CD4-positive, alpha-beta memory T cell (primary cell): ENCODE data around the gene MFAP4. TPM values are rescaled to one million over a fixed set of nuclear protein-coding genes. Genes with fewer than 3 reads are reported as not detected.

ENCODE experiments used
- CTCF ChIA-PET: fragments of 350-600 bp; sonication (Branson Sonifier 250); formaldehyde crosslinking; loops from one replicate; lab custom pipeline; 2021; ENCODE audit warnings: inconsistent platforms; ENCODE audit not compliant: partially characterized antibody; lab: Charles Lee
- POLR2A ChIA-PET: fragments of 350-600 bp; sonication (Branson Sonifier 250); formaldehyde crosslinking; loops from one replicate; lab custom pipeline; 2021; ENCODE audit not compliant: partially characterized antibody; lab: Charles Lee
- DNase-seq, 5 donors: peaks; one replicate each; pipeline versions ENCODE4 v3.0.0 to v3.0.0-alpha.2; 2020 to 2022; ENCODE audit warnings: mixed read lengths in 1 of 5
- H3K27ac ChIP-seq: one replicate; pipeline ENCODE4 v1.7.0; 2013; ENCODE audit warnings: low read depth, low read length
- H3K27me3 ChIP-seq: 2 replicates; pipeline ENCODE4 v1.7.0; 2013; ENCODE audit warnings: mild to moderate bottlenecking, low read length, moderate library complexity; ENCODE audit not compliant: insufficient read depth
- H3K36me3 ChIP-seq: 2 replicates; pipeline ENCODE4 v1.7.0; 2013; ENCODE audit warnings: mild to moderate bottlenecking, low read length, moderate library complexity; ENCODE audit not compliant: insufficient read depth
- H3K4me1 ChIP-seq: 2 replicates; pipeline ENCODE4 v1.7.0; 2013; ENCODE audit warnings: mild to moderate bottlenecking, low read length, moderate library complexity; ENCODE audit not compliant: insufficient read depth
- H3K4me3 ChIP-seq, 2 donors: one replicate each; pipeline ENCODE4 v1.7.0; 2013; ENCODE audit warnings: low read length in 2 of 2, mild to moderate bottlenecking in 1 of 2
- H3K9me3 ChIP-seq, 2 donors: one replicate each; pipeline ENCODE4 v1.7.0; 2013; ENCODE audit warnings: low read length in 2 of 2, control low read depth in 1 of 2; ENCODE audit not compliant: control insufficient read depth in 1 of 2
- H3K27ac Mint-ChIP-seq, 7 donors: one replicate each; pipeline ENCODE4 v1.8.0; 2020 to 2021; ENCODE audit warnings: mixed read lengths in 7 of 7, mild to moderate bottlenecking in 6 of 7, inconsistent platforms in 3 of 7, moderate library complexity in 3 of 7
- H3K27me3 Mint-ChIP-seq, 2 donors: one replicate each; pipeline ENCODE4 v1.8.0; 2020 to 2021; ENCODE audit warnings: mixed read lengths in 2 of 2
- H3K36me3 Mint-ChIP-seq, 2 donors: one replicate each; pipeline ENCODE4 v1.8.0; 2020 to 2021; ENCODE audit warnings: mixed read lengths in 2 of 2, inconsistent platforms in 1 of 2, mild to moderate bottlenecking in 1 of 2
- H3K4me1 Mint-ChIP-seq, 4 donors: one replicate each; pipeline ENCODE4 v1.8.0; 2020 to 2021; ENCODE audit warnings: mixed read lengths in 4 of 4, mild to moderate bottlenecking in 1 of 4
- H3K4me3 Mint-ChIP-seq, 8 donors: one replicate each; pipeline ENCODE4 v1.8.0; 2020 to 2021; ENCODE audit warnings: mixed read lengths in 8 of 8, mild to moderate bottlenecking in 7 of 8, moderate library complexity in 6 of 8, inconsistent platforms in 3 of 8
- H3K9me3 Mint-ChIP-seq, 8 donors: one replicate each; pipeline ENCODE4 v1.8.0; 2020 to 2021; ENCODE audit warnings: mixed read lengths in 8 of 8, mild to moderate bottlenecking in 5 of 8, inconsistent platforms in 3 of 8, moderate library complexity in 1 of 8
- intact Hi-C: fragments of 100-400 bp; cut with micrococcal nuclease; formaldehyde crosslinking; loops from one replicate; pipeline ENCODE4 v1.15.1; 2023
- polyA plus RNA-seq, 2 donors: library from polyadenylated mRNA; unstranded; fragments of 300-500 nt; fragmentation: Illumina TruSeq; gene quantifications; one replicate each; pipeline ENCODE4 v1.2.3, GENCODE V29; 2021
- total RNA-seq, 2 experiments: library from RNA; stranded (reverse); gene quantifications; one replicate each; pipeline ENCODE4 v1.2.3, GENCODE V29; 2021

Gene MFAP4
- total and polyA plus RNA-seq, 4 experiments from 2014 or later: not detected

GRCh38 chr17:19402171-19402570, 15.2 kb upstream of the MFAP4 start:
- Mint-ChIP-seq H3K4me3 (no peak overlapping the region), H3K36me3 (no peaks in the 10 kb centered on the region), H3K27me3 (peaks cover 2 to 3% of the 10 kb centered on the region in 2 donors), H3K9me3 (no peaks in the 10 kb centered on the region), H3K27ac (no peak overlapping the region), H3K4me1 (no peaks in the 10 kb centered on the region)
- Histone ChIP-seq H3K27me3 (no peaks in the 10 kb centered on the region), H3K36me3 (no peaks in the 10 kb centered on the region), H3K9me3 (no peaks in the 10 kb centered on the region), H3K4me3 (no peak overlapping the region), H3K27ac (no peak overlapping the region), H3K4me1 (no peaks in the 10 kb centered on the region)
- CTCF ChIA-PET: no interaction called here
- intact Hi-C loops: no loop called here
- POLR2A ChIA-PET: no interaction called here
- no peak for DNase-seq

- Mint-ChIP-seq H3K4me1 (no peaks in the 10 kb centered on the region), H3K27ac (no peak overlapping the region), H3K9me3 (no peaks in the 10 kb centered on the region), H3K27me3 (peaks cover 2 to 3% of the 10 kb centered on the region in 2 donors), H3K36me3 (no peaks in the 10 kb centered on the region), H3K4me3 (no peak overlapping the region)
- ChIA-PET CTCF (no interaction called here), POLR2A (no interaction called here)
- DNase-seq: no peak
- intact Hi-C loops: no loop called here
- no peaks in the 10 kb centered on the region for H3K36me3 ChIP-seq
- H3K4me1 ChIP-seq: no peaks in the 10 kb centered on the region
- H3K9me3 ChIP-seq: no peaks in the 10 kb centered on the region
- H3K27me3 ChIP-seq: no peaks in the 10 kb centered on the region
- H3K4me3 ChIP-seq: no peak overlapping the region
- H3K27ac ChIP-seq: no peak overlapping the region
These were observed 14.5 kb upstream of the MFAP4 start for GRCh38 chr17:19401321-19402010.

- no peaks in the 10 kb centered on the region for H3K36me3 ChIP-seq
- no peaks in the 10 kb centered on the region for H3K27me3 ChIP-seq
- Mint-ChIP-seq H3K4me1 (no peaks in the 10 kb centered on the region), H3K27me3 (peaks cover 2 to 3% of the 10 kb centered on the region in 2 donors), H3K4me3 (no peak overlapping the region), H3K27ac (no peak overlapping the region), H3K36me3 (no peaks in the 10 kb centered on the region), H3K9me3 (no peaks in the 10 kb centered on the region)
- H3K4me1 ChIP-seq: no peaks in the 10 kb centered on the region
- no peak for DNase-seq
- H3K27ac ChIP-seq: no peak overlapping the region
- CTCF ChIA-PET: interaction anchor here (1.8 kb wide), 1 partner anchor 38 kb away, joined by 4 read pairs; the partner anchor contains the start of gene B9D1
- no peaks in the 10 kb centered on the region for H3K9me3 ChIP-seq
- H3K4me3 ChIP-seq: no peak overlapping the region
- intact Hi-C loops: no loop called here
- POLR2A ChIA-PET: no interaction called here
These were observed 12.9 kb upstream of the MFAP4 start for GRCh38 chr17:19399750-19400450.

- no peak overlapping the region for H3K27ac ChIP-seq
- DNase-seq: no peak
These were observed 11.6 kb upstream of the MFAP4 start for GRCh38 chr17:19398301-19399181.

GRCh38 chr17:19397556-19398041, 10.6 kb upstream of the MFAP4 start:
- ChIA-PET POLR2A (no interaction called here), CTCF (no interaction called here)
- H3K27ac ChIP-seq: no peak overlapping the region
- H3K27me3 ChIP-seq: no peaks in the 10 kb centered on the region
- DNase-seq: no peak
- Mint-ChIP-seq H3K27me3 (peaks cover 0 to 3% of the 10 kb centered on the region in 2 donors), H3K4me1 (no peaks in the 10 kb centered on the region), H3K9me3 (no peaks in the 10 kb centered on the region), H3K36me3 (no peaks in the 10 kb centered on the region), H3K27ac (no peak overlapping the region), H3K4me3 (no peak overlapping the region)
- no peaks in the 10 kb centered on the region for H3K36me3 ChIP-seq
- intact Hi-C loops: no loop called here
- no peaks in the 10 kb centered on the region for H3K9me3 ChIP-seq
- no peak overlapping the region for H3K4me3 ChIP-seq
- H3K4me1 ChIP-seq: no peaks in the 10 kb centered on the region

More at GRCh38 chr17:19398301-19399181, 11.6 kb upstream of the MFAP4 start:
- H3K27ac Mint-ChIP-seq: no peak overlapping the region
- ChIA-PET CTCF (no interaction called here), POLR2A (no interaction called here)
- no peaks in the 10 kb centered on the region for H3K4me1 Mint-ChIP-seq
- no peaks in the 10 kb centered on the region for H3K4me1 ChIP-seq
- H3K36me3 Mint-ChIP-seq: no peaks in the 10 kb centered on the region
- H3K36me3 ChIP-seq: no peaks in the 10 kb centered on the region
- H3K27me3 Mint-ChIP-seq: peaks cover 2 to 3% of the 10 kb centered on the region in 2 donors
- H3K27me3 ChIP-seq: no peaks in the 10 kb centered on the region
- intact Hi-C loops: no loop called here
- H3K9me3 ChIP-seq: no peaks in the 10 kb centered on the region
- no peak overlapping the region for H3K4me3 Mint-ChIP-seq
- H3K9me3 Mint-ChIP-seq: no peaks in the 10 kb centered on the region
- H3K4me3 ChIP-seq: no peak overlapping the region

GRCh38 chr17:19392303-19392702, 5.3 kb upstream of the MFAP4 start:
- Histone ChIP-seq H3K9me3 (no peaks in the 10 kb centered on the region), H3K27ac (no peak overlapping the region), H3K4me3 (no peak overlapping the region), H3K36me3 (no peaks in the 10 kb centered on the region), H3K4me1 (no peaks in the 10 kb centered on the region), H3K27me3 (no peaks in the 10 kb centered on the region)
- H3K9me3 Mint-ChIP-seq: no peaks in the 10 kb centered on the region
- no peak overlapping the region for H3K4me3 Mint-ChIP-seq
- H3K4me1 Mint-ChIP-seq: peaks cover 0 to 4% (median 0%) of the 10 kb centered on the region in 4 donors
- intact Hi-C loops: no loop called here
- POLR2A ChIA-PET: interaction anchor here (1.4 kb wide), 1 partner anchor 15 kb away, joined by 4 read pairs; the partner anchor contains the start of gene MAPK7
- CTCF ChIA-PET: no interaction called here
- no peak for DNase-seq
- H3K27ac Mint-ChIP-seq: no peak overlapping the region
- no peaks in the 10 kb centered on the region for H3K27me3 Mint-ChIP-seq
- no peaks in the 10 kb centered on the region for H3K36me3 Mint-ChIP-seq

GRCh38 chr17:19391432-19391831, 4.4 kb upstream of the MFAP4 start:
- ChIA-PET POLR2A (no interaction called here), CTCF (no interaction called here)
- DNase-seq: no peak
- Mint-ChIP-seq H3K4me3 (no peak overlapping the region), H3K27me3 (no peaks in the 10 kb centered on the region), H3K36me3 (no peaks in the 10 kb centered on the region), H3K9me3 (no peaks in the 10 kb centered on the region), H3K4me1 (peaks cover 0 to 4% (median 0%) of the 10 kb centered on the region in 4 donors), H3K27ac (no peak overlapping the region)
- intact Hi-C loops: no loop called here
- H3K4me3 ChIP-seq: no peak overlapping the region
- no peaks in the 10 kb centered on the region for H3K27me3 ChIP-seq
- H3K4me1 ChIP-seq: no peaks in the 10 kb centered on the region
- no peak overlapping the region for H3K27ac ChIP-seq
- no peaks in the 10 kb centered on the region for H3K9me3 ChIP-seq
- no peaks in the 10 kb centered on the region for H3K36me3 ChIP-seq
